ENCODE data around the gene TOPBP1.
"Not testable (repeated sequence)": the region's sequence is repeated elsewhere in the genome, so short reads cannot be mapped to it uniquely, and the experiment has no call there.

The TOPBP1 gene

DNA sequence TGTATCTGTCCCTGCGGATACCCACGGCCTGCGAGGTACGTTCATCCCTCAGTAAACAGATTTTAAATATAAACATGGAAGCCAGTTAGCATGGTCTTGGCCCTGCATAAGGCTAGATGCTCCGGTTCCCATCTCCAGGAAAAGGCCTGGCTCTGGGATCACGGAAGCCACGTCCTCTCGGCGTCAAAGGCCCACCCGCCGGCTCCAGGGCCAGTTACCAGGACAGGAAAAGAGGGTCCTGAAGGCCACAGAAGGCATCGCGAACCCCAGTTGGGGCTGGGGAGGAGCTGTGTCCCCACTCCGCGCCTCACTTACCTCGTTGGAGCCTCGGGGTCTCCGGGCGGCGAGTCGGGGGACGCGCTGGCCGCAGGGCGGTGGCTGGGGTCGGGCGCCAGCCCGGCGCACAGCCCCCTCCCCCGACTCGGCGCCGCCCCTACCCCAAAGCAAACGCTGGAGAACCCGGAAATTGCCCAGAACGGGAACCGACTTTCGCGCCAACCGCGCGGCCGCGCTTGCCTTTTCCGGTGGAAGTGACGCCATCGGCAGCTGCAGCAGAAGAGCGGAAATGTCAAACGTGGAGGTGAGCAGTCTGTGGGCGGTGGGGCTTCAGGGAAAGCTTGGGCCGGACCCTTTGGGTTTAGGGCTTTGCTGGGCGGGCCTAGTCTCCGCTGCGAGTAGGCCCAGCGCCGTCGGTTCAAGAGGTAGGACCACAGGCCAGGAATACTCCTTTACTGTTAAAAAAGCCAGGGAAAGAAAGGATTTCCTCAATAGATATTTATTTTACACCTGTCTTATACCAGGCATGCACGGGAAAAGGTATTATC lies at the start of gene TOPBP1:
Gene TOPBP1 (minus strand): TSS at position 488 of the 824 bp plus-strand sequence. CDS start 814 bp downstream, outside the sequence.
- DNase-seq (ENCODE audit: low read depth, low spot score) = no peak

DNA sequence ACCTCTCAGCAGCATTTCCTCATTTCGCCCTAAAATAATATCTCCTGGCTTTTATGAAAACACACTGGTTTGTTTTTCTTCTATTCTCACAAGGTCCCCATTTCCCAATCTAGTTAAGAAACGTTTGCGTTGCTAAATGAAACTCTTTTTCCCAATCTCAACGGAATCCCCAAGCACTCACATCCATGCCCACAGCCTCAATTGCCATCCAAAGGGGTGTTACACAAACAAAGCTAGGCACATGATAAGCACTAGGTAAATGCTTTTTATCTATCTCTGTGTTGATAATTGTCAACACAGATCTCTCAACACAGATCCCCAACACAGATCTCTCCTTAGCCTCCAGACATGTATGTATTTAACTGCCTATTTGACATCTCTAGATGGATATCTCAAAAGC lies 49.3 kb upstream of the TOPBP1 start:
- DNase-seq (ENCODE audit: low read depth, low spot score) = peak; percentile 4

- no peak for DNase-seq (ENCODE audit: low read depth, low spot score)
Observed at GRCh38 chr3:133709139-133709750, 47.5 kb upstream of the TOPBP1 start.

GRCh38 chr3:133706033-133706432 lies 44.3 kb upstream of the TOPBP1 start:
- DNase-seq (ENCODE audit: low read depth, low spot score) = no peak

- DNase-seq (ENCODE audit: low read depth, low spot score) = no peak
Observed at GRCh38 chr3:133703915-133704314, 42.2 kb upstream of the TOPBP1 start.

DNA sequence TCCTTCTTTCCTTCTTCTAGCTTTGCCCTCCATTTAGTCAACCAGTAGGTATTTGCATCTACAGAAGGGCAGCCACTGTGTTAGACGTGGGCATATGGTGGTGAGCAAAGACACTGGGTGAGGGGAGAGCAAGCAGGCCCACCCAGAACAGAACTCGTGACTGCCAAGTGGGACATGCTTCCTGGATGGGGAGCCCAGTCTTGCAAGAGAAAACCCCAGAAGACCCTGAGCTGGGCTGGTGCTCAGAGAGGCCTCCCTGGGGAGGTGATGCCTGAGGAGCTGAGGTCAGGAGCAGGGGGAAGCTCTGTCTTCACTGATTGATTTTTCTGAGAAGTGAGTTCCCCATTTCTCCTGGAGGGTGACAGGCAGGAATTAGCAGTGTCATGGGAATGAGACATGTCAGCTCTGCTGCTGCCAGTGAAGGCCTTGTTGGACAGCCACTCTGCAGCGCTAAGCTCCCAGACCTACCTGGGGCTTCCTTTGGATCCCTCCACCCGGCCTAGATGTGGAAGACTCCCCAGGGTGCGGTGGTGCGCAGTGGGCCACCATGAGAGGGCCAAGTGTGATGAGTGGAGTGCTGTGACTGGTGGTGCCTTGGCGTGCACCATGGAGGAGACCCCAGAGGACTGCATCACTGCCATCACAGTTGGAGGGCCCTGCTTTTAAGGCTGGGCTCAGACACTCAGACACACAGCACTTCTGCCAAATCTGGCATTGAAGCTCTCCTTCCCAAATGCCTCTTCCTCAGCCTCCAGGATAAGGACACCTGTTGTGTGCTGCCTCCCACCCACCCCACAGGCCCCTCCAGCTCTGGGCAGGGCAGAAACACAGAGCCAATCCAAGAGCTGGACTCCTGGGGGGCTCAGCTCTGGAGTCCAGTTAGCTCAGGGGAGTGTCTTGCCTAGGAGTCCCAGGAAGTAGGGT lies 40.0 kb upstream of the TOPBP1 start:
- DNase-seq (ENCODE audit: low read depth, low spot score) = no peak

- DNase-seq (ENCODE audit: low read depth, low spot score) = no peak
Observed at GRCh38 chr3:133700351-133700750, 38.6 kb upstream of the TOPBP1 start.

DNA sequence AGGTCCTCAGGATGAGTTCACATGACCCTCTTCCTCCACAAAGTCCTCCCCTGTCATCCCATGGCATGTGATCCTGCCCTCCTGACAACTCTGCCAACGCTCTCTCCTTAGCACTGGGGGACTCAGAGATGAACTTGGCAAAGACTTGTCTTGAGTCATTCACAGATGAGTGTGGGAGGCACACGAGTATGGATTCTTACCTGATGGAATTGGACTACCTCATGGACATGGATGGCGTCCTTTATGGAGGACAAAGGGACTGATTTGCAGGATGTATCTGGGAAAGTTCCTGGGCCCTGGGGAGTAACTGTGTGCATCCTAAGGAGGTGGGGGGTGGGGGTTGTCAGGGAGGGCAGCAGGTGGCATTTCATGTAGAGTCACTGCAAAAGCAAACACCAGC lies 38.2 kb upstream of the TOPBP1 start:
- no peak for DNase-seq (ENCODE audit: low read depth, low spot score)

DNA sequence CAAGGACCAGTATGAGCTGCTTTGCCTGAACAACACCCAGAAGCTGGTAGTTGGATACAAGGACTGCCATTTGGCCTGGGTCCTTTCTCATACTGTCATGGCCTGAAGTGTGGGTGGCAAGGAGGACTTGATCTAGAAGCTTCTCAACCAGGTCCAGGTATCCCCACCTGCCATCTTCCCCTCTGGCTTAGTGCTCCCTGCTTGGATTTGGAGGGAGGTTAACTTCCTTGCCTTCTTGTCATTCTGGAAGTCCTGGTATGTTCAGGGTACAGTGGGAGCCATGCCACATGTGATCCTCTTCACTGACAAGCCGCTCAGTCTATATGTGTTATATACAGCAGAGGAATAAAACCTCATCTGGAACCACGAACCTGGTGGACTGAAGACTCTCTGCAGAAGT lies 37.7 kb upstream of the TOPBP1 start:
- DNase-seq (ENCODE audit: low read depth, low spot score) = no peak

GRCh38 chr3:133697960-133698359 lies 36.2 kb upstream of the TOPBP1 start:
- DNase-seq (ENCODE audit: low read depth, low spot score) = no peak

GRCh38 chr3:133695560-133696171 lies 33.9 kb upstream of the TOPBP1 start:
- no peak for DNase-seq (ENCODE audit: low read depth, low spot score)

DNA sequence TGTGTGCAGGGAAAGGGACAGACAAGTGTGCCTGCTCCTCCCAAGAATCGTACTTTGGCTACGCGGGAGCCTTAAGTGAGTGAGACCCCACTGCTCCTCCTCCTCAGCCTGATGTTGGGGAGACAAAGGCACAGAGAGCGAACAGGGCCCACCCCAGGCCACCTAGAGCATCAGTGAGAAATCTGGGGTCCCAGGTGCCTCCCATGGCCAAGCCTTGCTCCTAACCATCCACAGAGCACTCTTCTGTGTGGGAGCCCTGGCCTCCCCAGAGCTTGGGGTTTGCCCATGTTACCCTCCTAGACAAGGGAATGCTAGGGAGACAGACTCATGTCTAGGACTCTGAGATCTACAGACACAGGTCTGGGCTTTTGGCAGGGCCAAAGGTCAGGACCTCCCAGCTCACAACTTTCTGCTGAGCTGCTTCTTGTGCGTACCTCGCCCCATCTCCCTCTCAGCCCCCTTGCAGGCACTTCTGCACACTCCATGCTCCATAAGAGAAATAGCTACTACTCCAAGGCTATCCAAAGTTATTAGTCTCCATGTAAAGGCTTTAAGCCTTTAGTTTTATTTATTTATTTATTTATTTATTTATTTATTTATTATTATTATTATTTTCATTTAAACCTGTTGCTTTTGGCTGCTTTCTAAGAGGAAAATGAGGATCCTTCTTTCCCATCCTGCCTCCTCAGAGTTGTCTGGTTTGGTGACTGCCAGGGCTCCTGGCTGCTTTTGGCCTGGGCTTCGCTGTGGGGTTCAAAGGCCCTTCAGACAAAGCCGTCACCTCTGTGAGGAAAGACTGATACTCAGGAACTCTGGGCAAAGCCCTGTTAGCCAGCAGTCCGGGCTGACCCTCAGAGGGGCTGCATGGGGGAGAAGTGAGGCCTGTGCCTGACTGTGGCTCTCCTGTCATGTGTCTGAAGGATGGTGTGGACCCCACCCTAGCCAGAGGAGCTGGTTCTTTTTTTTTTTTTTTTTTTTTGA lies 32.8 kb upstream of the TOPBP1 start:
- no peak for DNase-seq (ENCODE audit: low read depth, low spot score)

DNA sequence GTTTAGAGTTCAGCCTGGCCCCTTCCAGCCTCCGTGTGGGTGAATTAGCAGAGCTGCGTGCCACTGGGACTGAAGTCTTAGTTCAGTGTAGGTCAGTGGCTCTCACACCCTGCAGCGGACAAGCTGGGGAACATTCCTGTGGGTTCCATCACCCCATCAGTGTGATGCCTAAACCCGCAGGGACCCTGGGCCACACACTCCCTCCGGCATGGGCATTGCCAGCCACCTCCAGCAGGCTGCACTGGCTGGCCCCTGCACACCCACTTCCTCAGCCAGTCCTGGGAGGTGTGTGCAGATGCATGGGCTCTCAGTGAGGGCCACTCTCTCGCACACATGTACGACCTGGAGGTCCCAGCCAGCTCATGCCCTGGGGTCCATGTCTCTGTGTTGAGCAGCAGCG lies 32.1 kb upstream of the TOPBP1 start:
- DNase-seq (ENCODE audit: low read depth, low spot score) = no peak

GRCh38 chr3:133692759-133693158 lies 31.0 kb upstream of the TOPBP1 start:
- DNase-seq (ENCODE audit: low read depth, low spot score) = no peak

DNA sequence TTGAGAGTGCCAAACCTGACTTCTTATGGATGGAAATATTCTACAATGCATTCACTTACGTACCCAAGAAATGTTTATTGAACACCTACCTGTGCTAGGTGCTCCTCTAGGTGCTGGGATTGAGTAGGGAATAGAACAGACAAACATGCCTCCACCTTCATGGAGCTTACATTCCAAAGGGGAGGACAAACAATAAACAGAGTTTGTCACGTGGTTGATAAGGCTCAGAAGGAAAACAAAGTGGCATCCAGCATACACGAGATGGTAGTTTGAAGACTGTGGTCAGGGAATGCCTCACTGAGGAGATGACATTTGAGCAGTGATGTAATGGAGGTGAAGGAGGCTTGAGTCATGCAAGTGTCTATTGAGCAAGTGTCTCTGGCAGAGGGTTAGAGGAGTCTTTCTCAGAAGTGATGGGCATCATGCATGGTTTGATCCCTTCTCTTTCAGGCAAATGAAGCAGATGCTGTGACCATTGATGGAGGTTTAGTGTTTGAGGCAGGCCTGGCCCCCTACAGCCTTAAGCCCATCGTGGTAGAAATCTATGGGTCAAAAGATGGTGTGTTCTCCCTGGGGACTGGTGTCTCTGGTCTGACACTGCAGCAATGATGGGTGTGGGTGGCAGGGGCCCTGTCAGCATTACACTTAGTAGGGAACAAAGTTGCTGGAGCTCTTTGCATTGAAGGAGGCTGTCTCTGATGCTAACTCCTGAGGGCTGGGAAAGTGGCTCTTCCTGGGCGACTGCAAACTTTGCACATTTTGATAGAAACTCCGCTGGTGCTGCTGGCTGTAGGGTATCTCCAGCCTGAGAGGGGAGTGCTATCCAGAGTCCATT lies 29.7 kb upstream of the TOPBP1 start:
- no peak for DNase-seq (ENCODE audit: low read depth, low spot score)

DNA sequence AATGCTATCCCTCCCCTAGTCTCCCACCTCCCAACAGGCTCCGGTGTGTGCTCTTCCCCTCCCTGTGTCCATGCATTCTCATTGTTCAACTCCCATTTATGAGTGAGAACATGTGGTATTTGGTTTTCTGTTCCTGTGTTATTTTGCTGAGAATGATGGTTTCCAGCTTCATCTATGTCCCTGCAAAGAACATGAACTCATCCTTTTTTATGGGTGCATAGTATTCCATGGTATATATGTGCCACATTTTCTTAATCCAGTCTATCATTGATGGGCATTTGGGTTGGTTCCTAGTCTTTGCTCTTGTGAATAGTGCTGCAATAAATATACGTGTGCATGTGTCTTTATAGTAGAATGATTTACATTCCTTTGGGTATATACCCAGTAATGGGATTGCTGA lies 16.3 kb upstream of the TOPBP1 start:
- not testable (repeated sequence) for DNase-seq (ENCODE audit: low read depth, low spot score)

GRCh38 chr3:133676336-133677118 lies 14.8 kb upstream of the TOPBP1 start:
- DNase-seq (ENCODE audit: low read depth, low spot score) = no peak

- DNase-seq (ENCODE audit: low read depth, low spot score) = no peak
Observed at GRCh38 chr3:133675631-133676335, 14.0 kb upstream of the TOPBP1 start.

All from brain pericyte (primary cell).